ENCODE measurements around the gene RHOBTB1.
"Not testable (repeated sequence)": the region's sequence is repeated elsewhere in the genome, so short reads cannot be mapped to it uniquely, and the experiment has no call there.

RHOBTB1 gene

GRCh38 chr10:60862517-60862916, 81.5 kb downstream of the RHOBTB1 start:
- no peak for DNase-seq

GRCh38 chr10:60856405-60856804, 87.6 kb downstream of the RHOBTB1 start:
- DNase-seq = no peak

- DNase-seq = no peak
Measured at GRCh38 chr10:60853637-60854036, 90.3 kb downstream of the RHOBTB1 start.

- DNase-seq = no peak
Measured at GRCh38 chr10:60853107-60853506, 90.9 kb downstream of the RHOBTB1 start.

GRCh38 chr10:60849740-60850139, 94.2 kb downstream of the RHOBTB1 start:
- DNase-seq = no peak

GRCh38 chr10:60849217-60849616, 94.8 kb downstream of the RHOBTB1 start:
- DNase-seq = no peak

- no peak for DNase-seq
Measured at GRCh38 chr10:60848680-60849079, 95.3 kb downstream of the RHOBTB1 start.

GRCh38 chr10:60848126-60848525, 95.9 kb downstream of the RHOBTB1 start:
- DNase-seq = no peak

- DNase-seq = no peak
Measured at GRCh38 chr10:60846173-60846572, 97.8 kb downstream of the RHOBTB1 start.

GRCh38 chr10:60845038-60845437, 98.9 kb downstream of the RHOBTB1 start:
- no peak for DNase-seq

GRCh38 chr10:60842694-60843093, 101.3 kb downstream of the RHOBTB1 start:
- no peak for DNase-seq

- DNase-seq = not testable (repeated sequence)
Measured at GRCh38 chr10:60841227-60841626, 102.8 kb downstream of the RHOBTB1 start.

GRCh38 chr10:60835049-60835448, 108.9 kb downstream of the RHOBTB1 start:
- DNase-seq = no peak

- DNase-seq = no peak
Measured at GRCh38 chr10:60834401-60834800, 109.6 kb downstream of the RHOBTB1 start.

GRCh38 chr10:60832136-60832535, 111.8 kb downstream of the RHOBTB1 start:
- DNase-seq = not testable (repeated sequence)

- DNase-seq = peak; percentile 44
Measured at GRCh38 chr10:60828489-60828852, 115.5 kb downstream of the RHOBTB1 start.

- peak; percentile 73 for DNase-seq
Measured at GRCh38 chr10:60827791-60828488, 116.0 kb downstream of the RHOBTB1 start.

GRCh38 chr10:60825520-60825919, 118.5 kb downstream of the RHOBTB1 start:
- DNase-seq = no peak

GRCh38 chr10:60823324-60823723, 120.7 kb downstream of the RHOBTB1 start:
- no peak for DNase-seq

- DNase-seq = no peak
Measured at GRCh38 chr10:60822809-60823208, 121.2 kb downstream of the RHOBTB1 start.

- no peak for DNase-seq
Measured at GRCh38 chr10:60821656-60822055, 122.3 kb downstream of the RHOBTB1 start.

- DNase-seq = peak; percentile 58
Measured at GRCh38 chr10:60820093-60820754, 123.8 kb downstream of the RHOBTB1 start.
